GM18502 (cell line): ENCODE measurements around the gene PDE6B.
"Not testable (repeated sequence)": the region's sequence is repeated elsewhere in the genome, so short reads cannot be mapped to it uniquely, and the experiment has no call there.

Experiments used
- ATAC-seq: cut with Tn5 transposase; IDR thresholded peaks from one replicate; pipeline ENCODE4 v1.9.1; 2021; ENCODE audit warnings: mild to moderate bottlenecking; ENCODE audit not compliant: unreplicated experiment, poor library complexity

The PDE6B gene

GRCh38 chr4:634599-634985 lies 9.2 kb downstream of the PDE6B start:
- ATAC-seq: no peak

DNA sequence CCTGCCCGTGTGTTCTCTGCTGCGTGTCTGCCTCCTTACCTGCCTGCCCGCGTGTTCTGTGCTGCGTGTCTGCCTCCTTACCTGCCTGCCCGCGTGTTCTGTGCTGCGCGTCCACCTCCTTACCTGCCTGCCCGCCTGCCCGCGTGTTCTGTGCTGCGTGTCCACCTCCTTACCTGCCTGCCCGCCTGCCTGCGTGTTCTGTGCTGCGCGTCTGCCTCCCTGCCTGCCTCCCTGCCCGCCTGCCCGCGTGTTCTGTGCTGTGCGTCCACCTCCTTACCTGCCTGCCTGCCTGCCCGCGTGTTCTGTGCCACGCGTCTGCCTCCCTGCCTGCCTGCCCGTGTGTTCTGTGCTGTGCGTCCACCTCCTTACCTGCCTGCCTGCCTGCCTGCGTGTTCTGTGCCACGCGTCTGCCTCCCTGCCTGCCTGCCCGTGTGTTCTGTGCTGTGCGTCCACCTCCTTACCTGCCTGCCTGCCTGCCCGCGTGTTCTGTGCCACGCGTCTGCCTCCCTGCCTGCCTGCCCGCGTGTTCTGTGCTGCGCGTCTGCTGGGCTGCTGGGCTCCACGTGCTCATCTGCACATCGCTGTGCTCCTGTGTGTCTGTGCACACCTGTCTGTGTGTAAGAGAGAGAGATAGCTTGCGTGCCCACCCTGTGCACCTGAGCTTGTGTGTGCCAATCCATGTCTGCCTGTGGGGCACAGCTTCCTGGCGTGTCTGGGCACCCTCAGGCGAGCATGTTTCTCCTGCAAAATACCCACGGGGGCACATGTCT lies 9.9 kb downstream of the PDE6B start:
- ATAC-seq: not testable (repeated sequence)

DNA sequence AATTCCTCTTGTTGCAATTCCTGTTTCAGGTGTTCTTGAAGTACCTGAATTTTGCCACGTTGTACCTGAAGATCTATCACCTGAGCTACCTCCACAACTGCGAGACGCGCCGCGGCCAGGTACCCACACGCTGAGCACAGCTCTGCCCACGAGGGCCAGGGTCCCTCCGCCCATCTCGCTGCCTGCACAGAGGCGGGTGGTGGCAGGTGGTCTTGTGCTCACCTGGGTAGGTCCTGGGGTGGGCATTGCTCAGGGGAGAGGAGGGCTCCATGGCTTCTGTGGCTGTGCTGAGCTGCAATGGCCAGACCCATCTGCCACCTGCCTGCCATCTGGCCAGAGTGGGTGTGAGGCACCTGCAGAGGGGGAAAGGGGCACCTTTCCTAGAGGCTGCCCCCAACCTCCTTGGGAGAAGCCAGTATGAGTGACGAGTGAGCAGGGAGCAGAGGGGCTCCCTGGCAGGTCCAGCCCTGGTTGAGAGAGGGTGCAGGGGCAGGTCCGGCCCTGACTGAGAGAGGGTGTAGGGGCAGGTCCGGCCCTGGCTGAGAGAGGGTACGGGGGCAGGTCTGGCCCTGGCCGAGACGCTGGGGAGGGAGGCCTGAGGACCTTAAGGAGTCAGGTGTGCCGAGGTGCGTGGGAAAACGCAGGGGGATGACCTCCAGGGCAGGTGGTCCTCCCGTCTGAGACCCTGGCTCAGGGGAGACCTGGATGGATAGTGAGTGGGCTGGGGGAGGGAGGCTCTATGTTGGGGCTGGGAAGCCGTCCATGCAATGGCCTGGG lies 10.7 kb downstream of the PDE6B start:
- ATAC-seq: no peak

DNA sequence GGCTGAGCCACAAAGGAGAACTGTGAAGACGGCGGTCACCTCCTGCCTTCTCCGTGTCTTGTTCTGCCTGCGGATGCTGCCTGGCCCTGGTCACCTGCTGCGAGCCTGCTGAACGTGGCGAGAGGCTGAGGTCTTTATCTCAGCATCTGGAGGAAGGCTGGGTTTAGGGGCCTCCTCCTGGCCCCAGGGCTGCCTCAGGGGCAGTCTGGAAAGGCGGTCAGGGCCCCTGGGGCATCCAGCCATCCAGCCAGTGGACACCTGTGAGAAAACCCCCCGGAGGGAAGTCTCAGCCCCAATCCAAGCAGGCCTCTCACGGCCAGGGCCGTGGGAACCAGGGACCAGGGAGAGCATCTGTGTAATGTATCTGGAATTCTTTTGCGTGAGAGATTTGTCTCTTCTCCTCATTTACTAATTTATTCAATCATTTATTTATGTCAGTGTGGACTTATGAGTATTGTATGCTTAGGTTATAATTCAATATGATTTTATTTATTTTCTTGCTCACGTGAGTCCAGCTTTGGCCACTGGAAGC lies 11.3 kb downstream of the PDE6B start:
- ATAC-seq: no peak

GRCh38 chr4:637536-638280 lies 12.3 kb downstream of the PDE6B start:
- no peak for ATAC-seq

GRCh38 chr4:642366-642765 lies 17.0 kb downstream of the PDE6B start:
- not testable (repeated sequence) for ATAC-seq

DNA sequence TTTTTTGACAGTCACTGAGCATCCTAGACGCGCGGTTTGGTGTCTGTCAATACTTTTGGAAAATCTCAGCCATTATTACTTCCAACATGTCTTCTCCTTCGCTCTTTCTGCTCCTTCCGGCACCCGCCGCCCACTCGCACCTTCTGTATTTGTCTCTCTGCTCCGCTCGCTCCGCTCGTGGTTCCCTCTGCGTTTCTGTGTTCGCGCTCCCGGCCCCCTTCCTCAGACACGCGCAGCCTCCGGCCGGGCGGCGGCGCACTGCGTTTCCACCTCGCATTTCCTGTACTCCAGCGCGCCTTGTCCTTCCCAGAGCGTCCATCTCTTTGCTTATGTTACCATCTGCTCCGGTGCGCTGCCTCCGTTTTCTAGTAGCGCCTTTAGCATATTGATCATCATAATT lies 21.1 kb downstream of the PDE6B start:
- no peak for ATAC-seq

DNA sequence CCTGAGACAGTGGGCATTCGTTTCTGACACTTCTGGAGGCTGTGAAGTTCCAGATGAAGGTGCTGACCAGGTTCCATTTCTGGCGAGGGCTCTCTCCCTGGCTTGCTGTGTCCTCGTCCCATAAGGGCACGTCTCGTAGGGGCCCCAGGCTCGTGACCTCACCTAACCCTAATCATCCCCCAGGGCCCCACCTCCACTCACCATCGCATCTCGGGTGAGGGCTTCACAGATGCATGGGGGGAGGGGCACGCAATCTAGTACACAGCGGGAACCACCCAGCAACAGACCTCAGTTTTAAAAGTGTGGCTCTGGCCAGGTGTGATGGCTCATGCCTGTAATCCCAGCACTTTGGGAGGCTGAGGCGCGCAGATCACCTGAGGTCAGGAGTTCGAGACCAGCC lies 22.1 kb downstream of the PDE6B start:
- no peak for ATAC-seq

GRCh38 chr4:648579-649292 lies 23.4 kb downstream of the PDE6B start:
- no peak for ATAC-seq

DNA sequence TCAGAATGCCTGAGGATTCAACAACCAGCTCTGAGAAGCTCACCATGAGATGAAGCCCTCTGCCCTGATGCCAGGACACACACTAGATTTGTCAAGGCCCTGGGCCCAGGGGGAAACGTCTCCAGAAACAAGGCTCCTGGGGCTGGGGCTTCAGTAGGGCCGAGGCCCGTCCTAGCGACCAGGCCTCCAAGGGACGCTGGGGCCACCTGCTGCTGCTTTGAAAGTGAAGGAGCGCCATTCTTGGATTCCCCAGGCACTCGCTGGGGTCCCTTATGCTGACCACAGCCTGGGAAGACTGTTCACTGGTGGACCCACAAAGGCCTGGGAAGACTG lies 23.9 kb downstream of the PDE6B start:
- ATAC-seq: no peak

DNA sequence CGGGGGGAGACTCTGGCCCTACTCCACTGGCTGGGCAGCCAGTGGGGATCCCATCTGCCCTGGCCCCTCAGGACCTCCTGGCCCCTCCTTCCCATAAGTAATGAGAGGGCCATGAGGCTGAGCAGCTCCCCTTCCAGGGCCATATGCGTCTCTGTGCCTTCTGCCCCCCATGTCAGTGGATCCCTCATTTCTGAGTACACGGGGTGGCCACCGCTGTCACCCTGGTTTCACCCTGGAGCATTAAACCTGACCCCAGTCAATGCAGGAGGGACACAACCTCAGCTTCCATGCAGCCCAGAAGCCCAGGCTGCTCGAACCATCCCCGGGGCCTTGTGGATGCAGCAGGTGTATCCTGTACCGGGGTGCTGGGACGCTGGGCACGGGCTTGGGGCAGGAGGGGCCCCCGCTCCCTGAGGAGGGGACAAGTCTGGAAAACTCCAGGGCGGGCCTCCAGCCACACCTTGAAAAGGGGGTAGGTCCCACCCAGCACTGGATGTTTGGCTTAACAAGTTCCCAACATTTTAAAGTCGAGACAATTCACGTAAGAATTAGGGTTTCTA lies 24.5 kb downstream of the PDE6B start:
- no peak for ATAC-seq

DNA sequence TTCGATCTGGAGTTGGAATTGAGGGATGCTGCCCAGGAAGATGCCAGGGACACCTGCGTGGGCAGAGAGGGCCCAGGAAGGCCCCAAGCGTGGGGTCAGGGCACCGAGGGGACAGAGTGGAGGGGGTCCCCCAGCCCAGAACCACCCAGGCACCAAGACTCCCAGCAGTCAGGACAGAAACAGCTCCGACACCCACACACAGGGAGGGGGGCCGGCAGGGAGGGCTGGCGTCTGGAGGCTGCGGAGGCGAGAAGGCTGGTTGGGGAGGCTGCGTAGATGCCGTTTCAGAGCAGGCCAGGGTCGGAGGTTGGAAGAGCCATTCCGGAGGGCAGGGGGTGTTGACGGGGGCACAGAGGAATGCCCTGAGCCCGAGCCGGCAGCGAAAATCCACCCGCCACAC lies 25.1 kb downstream of the PDE6B start:
- no peak for ATAC-seq

DNA sequence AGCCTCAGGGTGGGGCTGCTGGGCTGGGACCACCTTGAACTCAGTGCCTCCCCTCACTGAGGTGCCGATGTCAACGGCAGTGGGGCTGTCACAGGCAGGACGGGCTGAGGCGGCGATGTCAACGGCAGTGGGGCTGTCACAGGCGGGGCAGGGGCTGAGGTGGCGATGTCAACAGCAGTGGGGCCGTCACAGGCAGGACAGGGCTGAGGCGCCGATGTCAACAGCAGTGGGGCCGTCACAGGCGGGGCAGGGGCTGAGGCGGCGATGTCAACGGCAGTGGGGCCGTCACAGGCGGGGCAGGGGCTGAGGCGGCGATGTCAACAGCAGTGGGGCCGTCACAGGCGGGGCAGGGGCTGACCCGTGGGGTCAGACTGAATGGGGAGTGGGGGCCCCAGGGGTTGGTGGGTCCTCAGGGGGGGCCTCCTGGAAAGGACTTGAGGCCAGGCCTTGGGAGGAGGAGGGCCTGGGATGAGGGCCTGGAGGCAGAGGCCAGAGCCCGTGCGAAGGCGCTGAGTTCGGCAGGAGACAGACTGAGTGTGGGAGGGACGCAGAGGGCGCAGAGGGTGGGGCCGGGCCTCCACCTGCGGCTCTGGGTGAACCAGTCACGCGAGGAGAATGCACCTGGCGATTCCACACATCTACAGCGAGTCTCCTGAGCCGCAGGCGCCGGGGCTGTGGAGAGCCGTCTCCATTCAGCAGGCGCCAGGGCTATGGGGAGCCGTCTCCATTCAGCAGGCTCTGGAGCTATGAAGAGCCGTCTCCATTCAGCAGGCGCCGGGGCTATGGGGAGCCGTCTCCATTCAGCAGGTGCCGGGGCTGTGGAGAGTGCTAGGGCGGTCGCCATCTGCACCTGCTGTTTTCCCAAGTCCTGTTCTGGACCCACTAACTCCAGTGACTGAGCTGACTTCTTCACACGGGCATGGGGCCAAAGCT lies 25.8 kb downstream of the PDE6B start:
- no peak for ATAC-seq

DNA sequence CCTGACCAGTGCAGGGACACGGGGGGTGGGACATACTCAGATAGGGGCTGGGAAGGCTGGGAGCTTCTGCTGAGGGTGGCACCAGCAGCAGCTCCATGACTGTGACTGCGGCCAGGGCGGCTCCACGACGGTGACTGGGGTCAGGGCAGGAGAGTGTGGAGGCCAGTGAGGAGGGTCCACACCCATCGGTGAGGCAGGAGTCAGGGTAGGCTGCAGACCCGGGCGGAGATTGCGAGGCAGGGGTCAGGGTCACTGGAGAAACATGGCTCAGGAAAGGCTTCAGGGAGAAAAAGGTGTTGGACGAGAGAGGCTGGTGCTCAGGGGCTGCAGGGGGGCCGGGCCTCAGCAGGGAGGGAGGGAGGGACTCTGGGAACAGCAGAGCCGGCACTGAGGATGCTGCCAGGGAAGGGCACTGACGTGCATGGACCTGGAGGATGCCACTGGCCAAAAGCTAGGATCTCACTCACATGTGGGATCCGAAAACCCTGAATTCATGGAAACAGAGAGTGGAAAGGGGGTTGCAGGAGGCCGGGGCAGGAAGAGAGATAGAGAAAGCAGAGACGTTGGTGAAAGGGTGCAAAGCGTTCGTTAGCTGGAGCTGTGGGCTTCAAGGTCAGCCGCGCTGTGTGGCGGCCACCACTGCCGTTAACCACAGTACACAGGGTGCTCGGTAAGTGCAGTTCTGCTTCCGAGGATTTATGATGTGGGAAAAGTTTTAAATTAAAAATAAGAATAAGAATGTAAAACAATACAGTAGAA lies 26.7 kb downstream of the PDE6B start:
- no peak for ATAC-seq

DNA sequence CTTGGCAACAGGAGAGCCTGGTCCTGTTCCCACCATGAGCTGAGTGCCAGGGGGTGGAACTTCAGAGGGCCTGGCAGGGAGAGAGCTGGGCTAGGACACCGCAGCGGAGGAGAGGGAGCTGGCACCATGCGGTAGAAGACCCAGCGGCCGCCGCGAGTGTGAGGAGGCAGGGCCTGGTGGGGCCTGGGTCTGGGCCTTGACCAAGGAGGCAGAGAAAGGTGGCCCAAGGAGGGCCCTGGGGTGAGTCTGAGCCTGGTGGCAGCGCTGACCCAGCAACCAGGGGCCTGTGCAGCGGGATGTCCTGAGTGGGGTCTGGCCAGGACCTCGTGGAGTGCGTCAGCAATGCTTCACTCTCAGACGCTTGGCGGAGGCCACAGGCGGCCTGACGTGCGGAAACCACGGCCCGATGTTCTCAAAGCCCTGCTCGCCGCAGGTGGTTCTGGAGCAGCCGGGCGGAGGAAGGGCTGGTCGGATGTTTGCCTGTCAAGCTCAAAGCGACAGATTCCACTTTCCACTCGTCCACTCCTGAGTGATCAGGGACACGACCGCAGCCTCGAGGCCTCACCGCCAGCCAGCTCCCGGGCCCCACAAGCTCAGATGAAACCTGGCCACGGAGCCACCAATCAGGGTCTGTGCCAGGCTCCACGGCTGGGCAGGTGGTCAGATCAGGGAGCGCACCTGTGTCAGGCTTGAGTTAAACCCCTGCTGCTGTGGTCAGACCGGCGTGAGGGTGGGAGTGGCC lies 27.9 kb downstream of the PDE6B start:
- ATAC-seq: no peak

DNA sequence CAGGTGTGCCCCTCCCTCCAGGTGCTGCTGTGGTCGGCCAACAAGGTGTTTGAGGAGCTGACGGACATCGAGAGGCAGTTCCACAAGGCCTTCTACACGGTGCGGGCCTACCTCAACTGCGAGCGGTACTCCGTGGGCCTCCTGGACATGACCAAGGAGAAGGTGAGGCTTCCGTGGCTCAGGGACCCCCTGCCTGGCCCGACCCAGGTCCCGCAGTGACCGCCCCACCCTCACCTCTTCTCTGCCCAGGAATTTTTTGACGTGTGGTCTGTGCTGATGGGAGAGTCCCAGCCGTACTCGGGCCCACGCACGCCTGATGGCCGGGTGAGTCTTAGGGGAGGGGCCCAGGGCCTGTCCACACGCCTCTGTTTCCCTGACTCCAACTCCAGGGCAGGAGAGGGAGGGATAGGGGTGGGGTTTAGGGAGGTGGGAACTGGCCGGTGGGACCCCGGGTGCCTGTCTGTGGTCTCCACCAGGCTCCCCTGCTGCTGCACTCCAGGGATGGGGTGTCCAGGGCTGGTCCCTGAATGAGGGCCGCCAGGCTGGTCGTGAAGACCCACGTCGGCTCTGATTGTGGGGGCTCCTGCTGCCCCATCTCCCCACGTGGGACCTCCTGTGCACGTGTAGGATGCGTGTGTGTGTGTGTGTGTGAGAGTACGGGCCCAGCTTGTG lies 28.6 kb downstream of the PDE6B start:
- ATAC-seq: no peak

- ATAC-seq: no peak
Observed at GRCh38 chr4:654503-654845, 29.1 kb downstream of the PDE6B start.
